ENCODE results near the gene KRTAP10-8.
"Not testable (repeated sequence)": the region's sequence is repeated elsewhere in the genome, so short reads cannot be mapped to it uniquely, and the experiment has no call there.

DNA sequence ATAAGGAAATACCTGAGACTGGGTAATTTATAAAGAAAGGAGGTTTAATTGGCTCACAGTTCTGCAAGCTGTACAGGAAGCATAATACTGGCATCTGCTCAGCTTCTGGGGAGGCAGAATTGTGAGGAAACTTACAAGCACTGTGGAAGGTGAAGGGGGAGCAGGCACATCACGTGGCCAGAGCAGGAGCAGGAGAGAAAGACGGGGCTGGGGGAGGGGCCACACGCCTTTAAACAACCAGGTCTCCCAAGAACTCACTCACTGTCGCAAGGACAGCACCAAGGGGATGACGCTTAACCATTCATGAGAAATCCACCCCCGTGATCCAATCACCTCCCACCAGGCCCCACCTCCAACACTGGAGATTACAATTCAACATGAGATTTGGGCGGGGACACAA lies 49.7 kb downstream of the KRTAP10-8 start:
- TF ChIP-seq, protein P1, sequence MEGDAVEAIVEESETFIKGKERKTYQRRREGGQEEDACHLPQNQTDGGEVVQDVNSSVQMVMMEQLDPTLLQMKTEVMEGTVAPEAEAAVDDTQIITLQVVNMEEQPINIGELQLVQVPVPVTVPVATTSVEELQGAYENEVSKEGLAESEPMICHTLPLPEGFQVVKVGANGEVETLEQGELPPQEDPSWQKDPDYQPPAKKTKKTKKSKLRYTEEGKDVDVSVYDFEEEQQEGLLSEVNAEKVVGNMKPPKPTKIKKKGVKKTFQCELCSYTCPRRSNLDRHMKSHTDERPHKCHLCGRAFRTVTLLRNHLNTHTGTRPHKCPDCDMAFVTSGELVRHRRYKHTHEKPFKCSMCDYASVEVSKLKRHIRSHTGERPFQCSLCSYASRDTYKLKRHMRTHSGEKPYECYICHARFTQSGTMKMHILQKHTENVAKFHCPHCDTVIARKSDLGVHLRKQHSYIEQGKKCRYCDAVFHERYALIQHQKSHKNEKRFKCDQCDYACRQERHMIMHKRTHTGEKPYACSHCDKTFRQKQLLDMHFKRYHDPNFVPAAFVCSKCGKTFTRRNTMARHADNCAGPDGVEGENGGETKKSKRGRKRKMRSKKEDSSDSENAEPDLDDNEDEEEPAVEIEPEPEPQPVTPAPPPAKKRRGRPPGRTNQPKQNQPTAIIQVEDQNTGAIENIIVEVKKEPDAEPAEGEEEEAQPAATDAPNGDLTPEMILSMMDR (tag by site-specific recombination; IDR thresholded peaks at IDR 0.05): not testable (repeated sequence)
- TF ChIP-seq HOXA7 (CRISPR knock-in tag; IDR thresholded peaks at IDR 0.05; ENCODE audit: borderline replicate concordance); TCF7L2 (IDR thresholded peaks at IDR 0.05; ENCODE audit: borderline replicate concordance, low read depth, low read length); ZNF19 (tag by site-specific recombination; IDR thresholded peaks at IDR 0.05; ENCODE audit: low read depth); ZNF274 (IDR thresholded peaks at IDR 0.05; ENCODE audit: low read length); ZNF274 (tag by site-specific recombination; IDR thresholded peaks at IDR 0.05; ENCODE audit: borderline replicate concordance); FEZF1 (tag by site-specific recombination; IDR thresholded peaks at IDR 0.05); ZNF140 (tag by site-specific recombination; IDR thresholded peaks at IDR 0.05); YY1 (tag by site-specific recombination; IDR thresholded peaks at IDR 0.05); WT1 (tag by site-specific recombination; IDR thresholded peaks at IDR 0.05); ZNF530 (tag by site-specific recombination; IDR thresholded peaks at IDR 0.05; ENCODE audit: low read depth): not testable (repeated sequence)
- TF ChIP-seq, protein P2, sequence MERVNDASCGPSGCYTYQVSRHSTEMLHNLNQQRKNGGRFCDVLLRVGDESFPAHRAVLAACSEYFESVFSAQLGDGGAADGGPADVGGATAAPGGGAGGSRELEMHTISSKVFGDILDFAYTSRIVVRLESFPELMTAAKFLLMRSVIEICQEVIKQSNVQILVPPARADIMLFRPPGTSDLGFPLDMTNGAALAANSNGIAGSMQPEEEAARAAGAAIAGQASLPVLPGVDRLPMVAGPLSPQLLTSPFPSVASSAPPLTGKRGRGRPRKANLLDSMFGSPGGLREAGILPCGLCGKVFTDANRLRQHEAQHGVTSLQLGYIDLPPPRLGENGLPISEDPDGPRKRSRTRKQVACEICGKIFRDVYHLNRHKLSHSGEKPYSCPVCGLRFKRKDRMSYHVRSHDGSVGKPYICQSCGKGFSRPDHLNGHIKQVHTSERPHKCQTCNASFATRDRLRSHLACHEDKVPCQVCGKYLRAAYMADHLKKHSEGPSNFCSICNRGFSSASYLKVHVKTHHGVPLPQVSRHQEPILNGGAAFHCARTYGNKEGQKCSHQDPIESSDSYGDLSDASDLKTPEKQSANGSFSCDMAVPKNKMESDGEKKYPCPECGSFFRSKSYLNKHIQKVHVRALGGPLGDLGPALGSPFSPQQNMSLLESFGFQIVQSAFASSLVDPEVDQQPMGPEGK (tag by site-specific recombination; IDR thresholded peaks at IDR 0.05): not testable (repeated sequence)

Measured in HEK293 (cell line).